Stimulated activated CD8-positive, alpha-beta memory T cell treated with anti-CD3 and anti-CD28 coated beads, Interleukin-15, amount 100 ng/mL, for 4 hours (primary cell): ENCODE data around the gene JARID2.

Source experiments
- DNase-seq, 2 donors: peaks; one replicate each; pipeline ENCODE4 v3.0.0-alpha.2; 2020; ENCODE audit warnings: low read depth in 2 of 2

The JARID2 gene

DNA sequence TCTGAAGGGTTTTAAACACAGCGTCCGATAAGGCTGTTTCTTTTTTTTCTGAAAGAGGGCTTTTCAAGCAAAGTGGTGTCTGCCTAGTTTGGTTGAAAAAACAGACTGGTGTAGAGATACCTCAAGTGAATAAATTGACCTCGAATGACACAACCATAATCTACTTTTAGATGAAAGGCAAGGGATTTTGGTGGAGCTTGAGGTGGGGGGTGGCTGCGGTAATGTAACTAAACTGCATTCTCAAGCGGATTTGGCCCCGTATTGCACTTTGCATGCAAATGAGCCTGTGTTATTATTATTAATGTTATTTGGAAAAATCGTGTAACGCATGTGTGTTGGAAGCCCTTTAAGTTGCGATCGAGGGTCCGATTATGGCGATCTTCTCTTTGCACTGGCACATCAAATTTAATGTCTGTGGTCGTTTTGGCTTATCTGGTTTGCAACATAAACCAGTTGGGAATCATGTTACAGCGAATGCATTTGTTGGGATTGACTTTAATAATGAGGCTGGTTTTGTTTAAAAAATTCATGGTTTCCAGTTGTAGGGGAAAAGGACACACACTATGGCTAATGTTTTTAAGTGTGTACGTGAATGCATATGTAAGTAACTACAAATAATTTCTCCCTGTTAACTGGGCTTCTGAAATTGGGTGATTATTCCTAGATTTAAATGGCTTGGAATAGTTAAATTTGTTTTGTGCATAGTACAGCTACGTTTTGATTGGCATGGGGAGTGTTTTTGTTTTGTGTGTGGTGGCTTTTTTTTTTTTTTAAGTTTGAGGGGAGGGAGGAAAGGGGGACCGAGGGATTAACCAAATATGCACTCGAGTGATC, 1.0 kb downstream of the JARID2 start:
- no peak for DNase-seq

- DNase-seq, result peak; percentile 18 to 38
Observed at GRCh38 chr6:15247500-15248450, 1.9 kb downstream of the JARID2 start.

GRCh38 chr6:15248451-15249370, 2.8 kb downstream of the JARID2 start:
- DNase-seq, result peak; percentile 93 to 95

DNA sequence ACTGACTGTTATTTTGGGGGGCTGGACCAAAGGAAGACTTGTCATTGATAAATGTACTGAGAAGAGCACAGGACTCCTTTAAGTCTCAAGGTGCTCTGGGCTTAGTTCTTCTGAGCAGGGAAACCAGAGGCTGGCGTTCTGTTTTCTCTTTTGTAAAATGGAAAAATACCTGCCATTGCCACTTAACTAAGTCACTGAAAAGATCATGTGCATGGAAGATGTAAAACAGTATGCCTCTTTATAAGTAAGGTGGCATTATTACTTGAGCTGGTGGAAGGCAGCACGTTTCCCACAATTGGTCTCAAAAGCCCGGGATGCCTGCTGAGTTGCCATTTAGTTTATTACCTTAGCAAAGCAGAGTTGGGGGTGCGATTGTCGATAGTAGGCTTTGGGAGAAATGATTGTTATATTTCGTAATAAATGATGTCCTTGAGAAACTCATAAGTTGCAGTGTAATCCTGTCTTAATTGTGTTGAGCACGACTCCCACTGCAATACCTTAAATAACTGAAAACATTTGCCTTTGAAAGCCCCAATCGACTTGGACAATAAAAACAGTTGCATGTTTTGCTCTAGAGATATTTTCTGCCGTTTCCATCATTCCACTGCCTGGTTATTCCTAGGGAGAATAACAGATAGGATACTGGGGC, 3.6 kb downstream of the JARID2 start:
- DNase-seq, result no peak

- no peak for DNase-seq
Observed at GRCh38 chr6:15250187-15251168, 4.6 kb downstream of the JARID2 start.

DNA sequence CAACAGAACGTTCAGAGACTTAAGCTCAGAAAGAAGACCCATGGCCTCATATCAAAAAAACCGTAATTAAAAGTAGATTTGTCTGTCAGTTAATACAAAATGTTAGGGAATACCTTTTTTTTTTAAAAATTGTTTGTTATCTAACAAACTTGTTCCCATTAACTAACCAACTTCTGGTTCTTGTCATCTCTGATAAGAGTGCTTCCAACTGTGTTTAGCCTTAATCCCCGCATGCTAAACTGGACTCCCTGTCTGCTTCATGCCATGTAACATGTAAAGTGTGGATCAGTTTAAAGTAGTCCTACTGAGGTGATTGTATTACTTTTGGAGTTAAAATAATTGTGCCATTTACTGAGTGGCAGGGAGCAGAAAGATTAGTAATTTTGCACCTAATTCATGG, 6.3 kb downstream of the JARID2 start:
- DNase-seq, result no peak

DNA sequence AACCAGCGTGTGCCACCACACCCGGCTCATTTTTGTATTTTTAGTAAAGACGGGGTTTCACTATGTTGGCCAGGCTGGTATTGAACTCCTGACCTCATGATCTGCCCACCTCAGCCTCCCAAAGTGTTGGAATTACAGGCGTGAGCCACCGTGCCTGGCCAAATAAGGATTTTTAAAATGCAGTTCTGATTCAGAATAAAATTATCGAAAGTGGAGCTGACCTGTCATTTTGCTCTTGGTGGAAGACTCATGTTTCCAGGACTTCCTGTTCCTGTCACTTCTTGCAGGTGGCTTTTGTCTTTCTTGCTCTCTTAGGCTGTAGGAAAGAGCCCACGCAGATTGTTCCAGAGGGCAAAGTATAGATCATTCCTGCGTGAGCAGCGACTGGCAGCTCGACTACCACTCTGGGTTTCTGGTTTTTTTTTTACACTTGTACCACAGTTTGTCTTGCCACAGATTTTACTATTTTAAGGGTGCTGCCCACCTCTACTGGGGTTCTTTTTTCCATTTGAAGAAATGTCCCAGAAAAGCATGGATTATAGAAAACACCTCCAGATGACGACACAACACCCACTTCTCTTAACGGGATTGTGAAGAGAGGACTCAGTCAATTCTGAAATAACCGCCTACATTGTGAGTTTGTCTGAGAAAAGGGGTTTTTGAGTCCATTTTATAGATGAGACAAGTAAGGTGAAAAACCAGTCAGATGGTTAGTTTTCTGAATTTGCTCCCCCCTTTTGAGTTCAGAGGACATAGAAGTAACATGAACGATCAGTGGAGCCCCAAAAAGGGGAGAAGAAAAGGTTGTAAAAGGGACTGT, 7.5 kb downstream of the JARID2 start:
- DNase-seq, result no peak

GRCh38 chr6:15254070-15254975, 8.5 kb downstream of the JARID2 start:
- no peak for DNase-seq

- DNase-seq, result no peak
Observed at GRCh38 chr6:15255481-15255880, 9.6 kb downstream of the JARID2 start.

DNA sequence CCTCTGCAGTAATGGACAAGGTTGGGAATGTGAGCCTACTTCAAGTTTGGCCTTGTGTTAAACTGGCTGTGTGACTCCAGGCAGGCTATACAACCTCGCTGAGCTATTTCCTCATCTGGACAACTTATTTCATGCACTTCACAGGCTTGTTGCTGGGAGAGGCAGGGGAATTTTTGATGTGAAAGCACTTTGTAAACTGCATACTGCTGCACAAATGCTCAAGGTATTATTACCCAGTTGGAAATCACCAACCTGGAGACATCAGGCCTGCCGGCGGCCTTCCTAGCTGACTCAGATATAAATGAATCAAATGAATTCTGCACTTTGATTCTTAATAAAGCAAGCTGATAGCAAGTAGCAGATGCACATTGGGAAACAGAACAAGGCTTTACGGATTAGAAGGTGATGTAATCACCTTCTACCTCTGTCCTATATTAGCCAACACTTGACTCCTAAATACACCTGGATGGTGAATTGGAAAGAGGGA, 10.1 kb downstream of the JARID2 start:
- no peak for DNase-seq

DNA sequence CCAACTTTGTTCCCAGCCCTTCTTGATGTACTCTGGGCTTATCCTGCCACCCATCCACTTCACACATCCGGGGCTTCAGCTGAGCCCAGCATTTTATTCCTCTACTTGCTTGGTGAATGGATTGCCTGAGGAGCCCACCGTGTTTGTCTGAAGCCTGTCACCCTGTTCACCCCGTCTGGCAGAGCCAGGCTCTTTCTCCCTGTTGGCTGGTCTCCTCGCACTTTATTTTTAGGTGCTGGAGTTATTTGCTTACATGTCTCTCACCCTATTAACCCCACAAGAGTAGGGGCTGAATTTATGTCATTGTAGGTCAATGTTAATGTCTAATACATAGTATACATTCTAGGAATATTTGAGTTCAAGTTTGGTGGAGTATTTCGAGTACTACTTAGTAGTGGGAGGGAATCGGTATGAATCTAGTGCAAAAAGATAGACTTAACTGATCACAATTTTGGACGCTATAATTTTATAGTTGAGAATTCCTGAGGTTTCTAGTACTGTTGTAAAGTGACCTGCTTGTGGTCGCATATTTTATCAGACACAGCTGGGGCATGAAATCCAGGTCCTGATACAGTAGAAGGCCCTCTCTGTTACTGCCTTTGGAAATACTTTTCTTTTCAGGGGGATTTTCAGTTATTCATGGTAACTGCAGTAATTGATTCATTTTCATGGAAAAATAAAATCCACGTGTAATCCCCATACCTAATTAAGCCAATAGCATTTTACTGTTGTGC, 10.8 kb downstream of the JARID2 start:
- DNase-seq, result no peak

DNA sequence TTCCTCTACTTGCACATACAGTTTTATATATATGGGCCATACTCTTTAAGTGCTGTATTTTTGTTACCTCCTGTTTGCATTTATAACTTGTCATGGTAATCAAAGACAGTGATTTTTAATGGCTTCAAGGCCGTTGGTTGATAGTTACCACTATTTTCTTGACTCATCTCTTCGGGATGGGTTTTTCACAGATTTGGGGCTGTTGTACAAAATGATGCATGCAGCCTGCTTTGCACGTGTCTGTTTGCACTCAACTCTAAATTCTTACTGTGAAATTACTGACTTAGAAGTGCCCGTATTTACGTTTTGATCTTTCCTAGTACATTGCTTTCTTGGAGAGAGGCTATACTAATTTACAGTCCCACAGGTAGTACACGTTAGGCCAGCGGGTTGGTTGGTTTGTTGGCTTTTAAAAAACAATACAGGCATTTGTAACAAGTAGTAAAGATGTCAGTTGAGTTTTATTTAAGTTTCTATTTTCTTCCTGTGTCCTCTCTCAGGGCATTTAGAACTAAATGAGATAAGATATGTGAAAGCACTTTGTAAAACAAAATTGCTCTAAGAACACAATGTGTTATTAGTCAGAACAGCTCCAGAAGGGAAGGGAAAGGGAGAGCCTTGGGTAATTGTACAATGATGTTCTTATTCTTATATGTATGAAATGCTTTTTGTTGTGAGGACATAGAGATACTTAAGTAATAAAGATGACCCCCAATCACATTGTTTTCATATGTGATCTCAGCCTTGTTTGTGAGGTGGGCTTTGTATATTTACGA, 11.7 kb downstream of the JARID2 start:
- DNase-seq, result no peak

DNA sequence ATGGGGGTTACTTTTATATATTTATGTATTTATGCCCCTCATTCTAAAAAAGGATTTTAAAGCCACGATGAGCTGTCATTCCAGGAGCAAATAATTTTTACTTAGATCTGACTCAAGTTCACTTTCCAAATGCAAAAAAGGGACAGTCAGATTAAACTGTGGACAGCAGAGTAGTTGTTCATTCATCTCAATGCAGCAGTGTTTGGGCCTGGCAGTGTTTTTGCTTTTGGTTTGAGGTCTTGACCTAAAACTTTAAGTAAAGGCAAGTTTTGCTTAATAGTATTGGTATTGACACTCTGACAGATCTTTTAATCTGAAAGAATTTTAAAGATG, 13.9 kb downstream of the JARID2 start:
- no peak for DNase-seq

DNA sequence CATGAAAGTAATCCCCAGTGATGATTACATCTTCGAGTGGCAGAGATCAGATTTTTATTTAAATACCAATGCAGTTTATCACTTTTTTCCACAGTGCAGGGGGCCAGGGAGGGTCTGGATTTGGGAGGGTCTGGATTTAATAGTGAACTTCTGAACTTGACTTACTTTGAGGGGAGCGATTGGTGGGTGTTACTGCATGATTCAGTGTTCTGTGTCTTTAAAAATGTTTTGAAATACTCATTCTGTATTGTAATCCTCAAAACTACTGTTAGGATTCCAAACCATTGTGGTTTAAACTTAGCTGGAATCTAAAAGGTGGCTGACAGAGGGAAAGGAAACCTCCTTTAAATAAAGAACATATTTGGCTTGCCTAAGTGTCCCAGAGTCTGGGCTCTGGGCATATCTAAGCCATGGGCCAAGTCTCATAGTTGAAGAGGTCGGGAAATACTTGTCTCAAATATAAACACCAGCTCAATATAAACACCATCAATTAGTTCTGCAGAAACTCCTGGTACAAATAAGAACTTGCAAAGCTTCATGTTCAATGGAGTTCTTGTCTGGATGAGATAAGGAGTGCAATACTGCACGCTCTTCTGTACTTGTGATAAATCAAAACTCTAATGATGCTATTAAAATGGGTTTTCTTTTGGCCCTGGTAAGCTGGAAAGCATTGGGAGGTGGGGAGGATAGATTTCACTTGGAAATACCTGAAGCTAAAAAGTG, 14.4 kb downstream of the JARID2 start:
- no peak for DNase-seq

- DNase-seq, result no peak
Observed at GRCh38 chr6:15263780-15264374, 18.0 kb downstream of the JARID2 start.
